Hepatic stellate cell (primary cell): ENCODE measurements around the gene ANKRD60.
A peak's percentile ranks its signal among the peaks of the same experiment; 100 is the strongest.

Source experiments
- DNase-seq: peaks from one replicate; pipeline ENCODE4 v3.0.0; 2011; ENCODE audit warnings: low spot score

The ANKRD60 gene

GRCh38 chr20:58228484-58229197 is at the start of gene ANKRD60:
ANKRD60 (minus strand) TSS chr20:58228653; CDS start chr20:58228653, 0 bp downstream.
- no peak for DNase-seq

DNA sequence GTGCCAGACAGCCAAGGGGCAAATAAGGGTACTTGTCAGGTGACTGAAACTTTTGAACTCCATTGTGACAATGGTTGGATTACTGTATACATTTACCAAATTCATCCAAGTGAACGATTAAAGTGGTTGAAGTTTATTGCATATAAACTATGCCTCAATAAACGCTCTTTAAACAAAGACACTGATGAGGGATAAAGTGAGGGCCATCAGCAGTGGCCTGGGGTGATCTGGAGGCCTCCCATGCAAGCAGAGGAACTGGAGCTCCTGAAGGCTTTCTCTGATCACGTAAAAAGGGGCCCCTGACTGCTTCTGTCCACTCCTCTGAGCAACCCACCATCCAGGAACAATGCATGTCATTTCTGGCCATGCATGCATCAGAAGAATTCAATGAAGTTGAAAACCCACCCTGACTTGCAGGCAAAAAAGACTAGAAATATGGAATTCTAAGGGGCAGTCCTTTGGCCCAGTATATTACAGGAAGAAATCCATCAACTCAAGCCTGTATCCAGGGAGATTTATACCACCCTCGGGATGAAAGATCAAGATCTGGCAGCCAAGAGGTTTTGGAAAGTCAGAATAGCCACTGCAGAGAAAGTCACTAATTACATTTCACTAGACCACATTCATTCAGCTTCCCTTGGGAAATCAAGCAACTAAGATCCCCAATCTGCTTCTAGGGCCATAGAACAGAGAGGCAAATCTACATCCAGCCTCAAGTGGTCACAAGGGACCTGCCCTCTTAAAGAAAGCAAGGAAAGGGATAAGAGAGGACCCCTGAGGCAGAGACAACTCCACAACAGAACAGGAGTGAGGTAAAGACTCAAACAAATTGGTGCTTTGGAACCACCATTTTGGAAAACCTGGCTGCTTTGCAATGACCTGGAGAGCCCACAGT is 49.4 kb upstream of the ANKRD60 start:
- no peak for DNase-seq

DNA sequence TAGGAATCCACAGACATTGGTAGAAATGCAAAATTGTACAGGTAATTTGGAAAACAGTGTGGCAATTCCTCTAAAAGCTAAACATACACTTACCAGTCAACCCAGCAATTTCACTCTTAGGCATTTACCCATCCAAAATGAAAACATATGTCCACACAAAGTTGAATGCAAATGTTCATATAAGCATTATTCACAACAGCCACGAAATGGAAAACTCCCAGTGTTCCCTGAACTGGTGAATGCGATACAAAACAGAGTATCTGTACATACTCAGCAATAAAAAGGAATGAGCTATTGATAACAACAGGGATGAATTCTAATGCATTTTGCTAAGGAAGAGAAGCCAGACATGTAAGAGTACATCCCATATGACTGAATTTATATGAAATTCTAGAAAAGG is 48.7 kb upstream of the ANKRD60 start:
- no peak for DNase-seq

DNA sequence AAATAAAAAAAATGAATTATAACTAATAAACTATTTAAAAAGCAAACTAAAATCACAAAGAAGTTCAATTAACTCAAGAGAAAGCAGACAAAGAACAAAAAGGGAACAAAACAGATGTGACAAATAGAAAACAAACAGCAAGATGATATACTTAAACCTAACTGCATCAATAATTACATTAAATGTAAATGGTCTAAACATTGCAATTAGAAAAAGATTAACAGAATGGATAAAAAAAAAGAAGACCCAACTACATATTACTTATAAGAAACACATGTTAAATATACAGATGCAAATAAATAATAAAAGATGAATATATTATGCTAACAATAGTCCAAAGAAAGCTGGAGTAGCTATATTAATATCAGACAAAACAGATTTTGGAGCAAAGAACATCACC is 45.9 kb upstream of the ANKRD60 start:
- no peak for DNase-seq

- no peak for DNase-seq
Observed at GRCh38 chr20:58271606-58272351, 43.3 kb upstream of the ANKRD60 start.

- DNase-seq: no peak
Observed at GRCh38 chr20:58268936-58269619, 40.6 kb upstream of the ANKRD60 start.

GRCh38 chr20:58268421-58268821 is 40.0 kb upstream of the ANKRD60 start:
- no peak for DNase-seq

DNA sequence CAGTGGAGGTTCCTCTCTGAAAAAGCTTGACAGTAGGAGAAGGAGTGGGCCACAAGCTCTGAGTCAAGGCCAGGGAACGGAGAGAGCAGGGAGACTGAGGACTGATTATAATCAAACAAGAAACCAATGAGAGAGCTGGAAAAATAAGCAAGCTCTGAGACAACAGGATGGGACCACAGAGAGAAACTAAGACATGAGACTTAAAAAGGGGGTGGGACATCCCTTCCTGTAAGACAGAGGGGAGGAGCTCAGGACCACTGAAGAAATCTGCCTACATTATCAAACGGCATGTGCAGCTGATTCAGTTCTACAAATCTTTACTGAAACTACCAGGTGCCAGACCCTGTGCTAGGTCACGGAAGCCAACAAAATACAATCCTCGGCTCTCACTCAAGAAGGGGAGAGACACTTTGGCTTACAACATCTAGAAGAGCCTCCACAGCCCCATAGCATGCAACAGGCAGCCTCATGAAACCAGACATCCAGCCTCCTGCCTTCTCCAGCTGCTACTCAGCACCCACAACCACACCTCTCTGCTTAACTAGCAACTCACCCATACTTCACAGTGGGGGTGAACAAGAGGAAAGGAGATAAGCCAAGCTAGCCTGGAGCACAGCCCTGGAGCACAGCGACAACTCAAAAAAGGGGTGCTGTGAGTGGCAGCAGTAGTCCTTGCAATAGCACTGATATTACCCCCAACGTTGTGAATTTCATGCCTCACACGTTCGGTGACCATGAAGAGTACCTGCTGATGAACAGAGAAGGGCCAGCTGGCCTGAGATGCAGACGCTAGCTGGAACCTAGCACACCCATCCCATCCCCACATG is 39.1 kb upstream of the ANKRD60 start:
- DNase-seq: no peak

GRCh38 chr20:58264271-58264670 is 35.8 kb upstream of the ANKRD60 start:
- DNase-seq: no peak

DNA sequence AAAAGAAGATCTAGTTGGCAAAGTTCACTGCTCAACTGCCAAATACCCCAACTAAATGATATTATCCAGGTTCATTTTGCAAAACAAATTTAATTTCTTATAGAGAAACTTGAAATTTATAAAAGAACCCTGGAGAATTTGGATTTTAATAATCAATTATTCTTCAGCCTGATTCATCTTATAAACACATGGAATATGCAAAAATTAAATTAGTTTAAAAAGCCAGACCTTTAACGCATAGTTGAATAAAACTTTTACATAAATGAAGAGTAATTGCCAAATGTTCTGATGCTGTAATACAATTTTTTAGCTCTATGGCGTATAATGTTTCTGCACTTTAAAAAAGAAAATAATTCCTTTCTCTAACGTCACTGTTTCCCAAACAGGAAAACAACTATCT is 33.2 kb upstream of the ANKRD60 start:
- DNase-seq: no peak

GRCh38 chr20:58260006-58260405 is 31.6 kb upstream of the ANKRD60 start:
- DNase-seq: no peak

GRCh38 chr20:58256842-58257241 is 28.4 kb upstream of the ANKRD60 start:
- DNase-seq: no peak

GRCh38 chr20:58256307-58256706 is 27.9 kb upstream of the ANKRD60 start:
- DNase-seq: no peak

- no peak for DNase-seq
Observed at GRCh38 chr20:58254890-58255289, 26.4 kb upstream of the ANKRD60 start.

GRCh38 chr20:58251979-58252591 is 23.6 kb upstream of the ANKRD60 start:
- peak; percentile 90 for DNase-seq

DNA sequence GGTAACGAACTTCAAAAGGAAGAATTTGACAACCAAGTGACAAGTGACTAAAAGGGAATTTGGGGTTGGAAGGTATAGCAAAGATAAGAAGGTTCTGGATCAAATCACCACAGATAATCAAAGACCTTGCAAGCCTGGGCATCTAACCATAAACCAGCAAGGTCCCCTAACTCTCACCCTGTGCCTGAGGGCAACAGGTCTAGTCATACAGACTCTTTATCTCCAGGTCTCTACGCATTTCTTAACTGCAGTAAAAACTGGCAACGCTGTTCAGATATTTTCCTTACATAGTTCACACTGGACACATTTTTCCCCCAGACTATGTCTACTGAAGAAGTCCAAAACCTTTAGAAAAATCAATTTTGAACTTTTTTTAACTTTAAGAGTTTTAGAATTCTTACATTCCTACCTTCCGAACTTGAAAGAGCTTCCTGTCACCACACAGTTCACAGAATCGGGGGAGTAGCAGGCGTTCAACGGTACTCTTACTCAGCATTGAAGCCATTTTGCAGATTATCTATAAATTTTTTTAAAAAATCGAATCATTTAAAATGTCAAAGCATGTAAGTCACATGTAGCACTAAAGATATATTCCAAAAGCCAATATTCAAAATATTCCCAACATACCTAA is 23.0 kb upstream of the ANKRD60 start:
- no peak for DNase-seq

DNA sequence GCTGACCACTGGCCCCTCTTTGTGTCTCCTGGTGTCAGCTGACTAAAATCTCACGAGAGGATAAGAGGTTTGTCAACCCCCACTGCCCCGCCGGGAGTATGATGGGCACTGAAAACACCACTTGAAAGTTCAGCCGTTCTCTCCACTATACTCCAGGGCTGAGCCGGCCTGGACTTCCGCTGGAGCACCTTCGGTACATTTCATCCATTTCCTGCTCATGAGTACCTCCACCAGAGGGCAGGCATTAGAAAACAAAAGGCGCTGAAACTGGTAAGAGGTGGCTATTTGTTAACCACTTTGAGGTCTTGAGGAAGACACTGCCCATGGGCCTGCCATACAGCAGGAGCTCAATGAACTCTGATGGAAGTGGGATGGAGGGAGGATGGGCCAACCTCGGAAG is 17.9 kb upstream of the ANKRD60 start:
- DNase-seq: no peak

DNA sequence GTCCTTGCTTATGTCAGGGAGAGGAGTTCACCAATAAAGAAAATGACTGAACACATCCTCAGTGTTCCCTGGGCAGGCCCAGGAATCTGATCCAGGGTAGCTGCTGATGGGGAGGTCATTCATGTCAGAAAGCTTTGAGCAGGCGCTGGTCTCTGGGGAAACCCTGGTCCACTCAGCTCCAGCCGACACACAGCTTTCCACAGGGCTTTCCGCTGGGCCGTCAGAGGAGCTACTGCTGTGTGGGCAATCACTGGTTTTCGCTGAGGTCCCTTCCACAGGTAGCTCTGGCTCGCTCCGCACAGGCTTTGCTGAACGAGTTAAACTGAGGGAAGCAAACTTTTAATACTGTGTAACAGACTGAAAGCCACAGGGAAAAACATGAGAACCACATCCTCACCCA is 17.5 kb upstream of the ANKRD60 start:
- no peak for DNase-seq

GRCh38 chr20:58245181-58245891 is 16.9 kb upstream of the ANKRD60 start:
- no peak for DNase-seq
